ENCODE measurements around the gene PLEKHA3. TPM values are rescaled to one million over a fixed set of nuclear protein-coding genes. Genes with fewer than 3 reads are reported as not detected.
A peak's percentile ranks its signal among the peaks of the same experiment; 100 is the strongest.

PLEKHA3 gene
- total and polyA plus RNA-seq, 12 donors, result 1.8 to 96.4 (median 30.7) TPM

DNA sequence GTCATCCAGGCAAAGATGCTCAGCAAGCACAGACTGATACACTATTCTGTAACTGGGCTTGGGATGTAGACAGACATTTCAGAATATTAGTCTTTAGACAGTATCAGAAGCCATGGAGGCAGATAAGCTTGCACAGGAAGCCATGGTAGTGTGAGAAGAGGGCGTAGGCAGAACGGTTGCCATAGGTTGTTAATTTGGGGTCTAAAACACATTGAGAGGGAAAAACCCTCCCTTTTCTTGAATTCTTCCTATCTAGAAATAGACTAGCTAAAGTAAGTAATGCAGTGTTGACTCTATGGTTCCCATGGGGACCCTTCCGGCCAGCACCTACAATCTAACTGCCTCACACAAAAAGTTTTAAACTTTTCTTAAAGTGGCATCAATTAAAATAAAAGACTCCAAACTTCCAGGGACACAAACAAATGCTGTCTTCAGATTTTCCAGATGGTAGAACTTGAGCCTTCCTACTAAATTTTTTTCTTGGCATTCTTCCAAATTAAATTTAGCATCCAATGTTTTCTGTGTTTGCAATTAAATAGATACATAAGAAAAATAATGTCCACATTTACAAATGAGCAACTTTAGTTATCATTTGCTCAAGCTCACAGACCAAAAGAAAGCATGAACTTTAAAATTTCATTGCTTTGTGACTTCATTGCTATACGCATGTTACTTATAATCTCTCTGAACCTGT is 31.1 kb upstream of the PLEKHA3 start:
- 66 to 93% (median 87%) methylated on average over 4 of the region's 4 CpGs for WGBS, 4 donors
- intact Hi-C loops (cut with DNase I), result no loop called here
- TF ChIP-seq POLR2A (IDR thresholded peaks at IDR 0.05), result no peak
- TF ChIP-seq, protein P1, sequence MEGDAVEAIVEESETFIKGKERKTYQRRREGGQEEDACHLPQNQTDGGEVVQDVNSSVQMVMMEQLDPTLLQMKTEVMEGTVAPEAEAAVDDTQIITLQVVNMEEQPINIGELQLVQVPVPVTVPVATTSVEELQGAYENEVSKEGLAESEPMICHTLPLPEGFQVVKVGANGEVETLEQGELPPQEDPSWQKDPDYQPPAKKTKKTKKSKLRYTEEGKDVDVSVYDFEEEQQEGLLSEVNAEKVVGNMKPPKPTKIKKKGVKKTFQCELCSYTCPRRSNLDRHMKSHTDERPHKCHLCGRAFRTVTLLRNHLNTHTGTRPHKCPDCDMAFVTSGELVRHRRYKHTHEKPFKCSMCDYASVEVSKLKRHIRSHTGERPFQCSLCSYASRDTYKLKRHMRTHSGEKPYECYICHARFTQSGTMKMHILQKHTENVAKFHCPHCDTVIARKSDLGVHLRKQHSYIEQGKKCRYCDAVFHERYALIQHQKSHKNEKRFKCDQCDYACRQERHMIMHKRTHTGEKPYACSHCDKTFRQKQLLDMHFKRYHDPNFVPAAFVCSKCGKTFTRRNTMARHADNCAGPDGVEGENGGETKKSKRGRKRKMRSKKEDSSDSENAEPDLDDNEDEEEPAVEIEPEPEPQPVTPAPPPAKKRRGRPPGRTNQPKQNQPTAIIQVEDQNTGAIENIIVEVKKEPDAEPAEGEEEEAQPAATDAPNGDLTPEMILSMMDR (IDR thresholded peaks at IDR 0.05), result no peak
- Histone ChIP-seq H3K27ac (no peak overlapping the region), H3K36me3 (replicated peaks in 1 of 2) (peaks cover 0 to 29% of the 10 kb centered on the region in 2 donors), H3K4me3 (no peak overlapping the region), H3K9me3 (replicated peaks in 1 of 3) (no peaks in the 10 kb centered on the region), H3K27me3 (no peaks in the 10 kb centered on the region), H3K4me1 (replicated peaks in 1 of 2) (peaks cover 0 to 27% of the 10 kb centered on the region in 2 donors)
- no peak for DNase-seq

- peak overlapping the region in 4 of 5 donors; percentile 90 to 98 (median 96) for H3K27ac ChIP-seq
- intact Hi-C loops (cut with DNase I), result no loop called here
- H3K9me3 ChIP-seq (replicated peaks in 1 of 3), result no peaks in the 10 kb centered on the region
- TF ChIP-seq POLR2A (IDR thresholded peaks at IDR 0.05), result no peak
- TF ChIP-seq, protein P1 (IDR thresholded peaks at IDR 0.05), result no peak
- peak overlapping the region; percentile 47 to 81 (median 67) for H3K4me3 ChIP-seq
- H3K27me3 ChIP-seq, result no peaks in the 10 kb centered on the region
- peaks cover 0 to 21% of the 10 kb centered on the region in 2 donors for H3K36me3 ChIP-seq (replicated peaks in 1 of 2)
- peaks cover 0 to 27% of the 10 kb centered on the region in 2 donors for H3K4me1 ChIP-seq (replicated peaks in 1 of 2)
- DNase-seq, result no peak
- WGBS, 4 donors, result 7 to 13% (median 7%) methylated on average over 15 to 18 of the region's 18 CpGs
These were observed 30.3 kb upstream of the PLEKHA3 start for GRCh38 chr2:178449700-178450523.

GRCh38 chr2:178450524-178450773 is 29.8 kb upstream of the PLEKHA3 start:
- peak in 2 of 7 donors; percentile 75 for DNase-seq
- 0% methylated on average over 6 to 25 of the region's 25 CpGs for WGBS, 4 donors
- TF ChIP-seq, protein P1 (IDR thresholded peaks at IDR 0.05), result no peak
- TF ChIP-seq POLR2A (IDR thresholded peaks at IDR 0.05), result no peak
- peaks cover 0 to 16% of the 10 kb centered on the region in 2 donors for H3K36me3 ChIP-seq (replicated peaks in 1 of 2)
- H3K9me3 ChIP-seq (replicated peaks in 1 of 3), result no peaks in the 10 kb centered on the region
- peak overlapping the region; percentile 47 to 81 (median 67) for H3K4me3 ChIP-seq
- intact Hi-C loops (cut with DNase I), result no loop called here
- H3K4me1 ChIP-seq (replicated peaks in 1 of 2), result peaks cover 0 to 27% of the 10 kb centered on the region in 2 donors
- no peaks in the 10 kb centered on the region for H3K27me3 ChIP-seq
- H3K27ac ChIP-seq, result peak overlapping the region; percentile 74 to 98 (median 96)

DNA sequence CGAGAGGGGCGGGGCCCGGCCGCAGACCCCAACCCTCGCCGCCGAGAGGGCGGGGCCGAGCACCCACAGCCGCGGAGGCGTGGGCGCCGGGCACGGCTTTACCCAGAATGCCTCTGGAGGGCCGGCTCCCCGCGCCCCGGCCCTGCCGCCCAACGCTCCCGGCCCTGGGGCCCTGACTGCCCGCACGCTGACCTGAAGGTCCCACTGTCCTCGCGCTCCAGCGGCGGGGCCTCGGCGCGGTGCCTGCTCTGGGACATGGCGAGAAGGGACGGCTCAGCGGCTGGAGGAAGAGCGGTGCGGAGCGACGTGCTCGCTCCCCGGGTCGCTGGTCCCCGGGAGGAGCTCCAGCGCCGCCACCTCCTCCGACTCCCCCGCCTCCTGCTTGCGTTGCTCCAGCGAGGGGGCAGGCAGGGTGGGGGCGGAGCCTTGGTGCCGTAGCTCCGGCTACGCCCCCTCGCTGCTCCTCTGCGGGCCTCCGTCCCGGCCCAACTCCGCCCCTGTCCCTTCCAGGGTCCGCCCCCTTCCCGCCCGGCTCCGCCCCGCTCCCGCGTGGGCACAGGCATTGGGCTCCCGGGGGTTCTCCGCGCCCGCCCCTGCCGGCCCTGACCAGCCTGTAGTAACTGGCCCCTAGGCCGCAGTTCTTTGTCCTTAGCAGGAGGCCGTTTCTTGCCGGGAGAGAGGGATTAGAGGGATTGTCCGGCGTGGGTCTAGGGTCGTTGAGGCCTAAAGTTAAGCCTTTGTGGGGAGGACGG is 29.3 kb upstream of the PLEKHA3 start, which contains the start of the genes PJVK and PRKRA:
PJVK (plus strand) TSS at position 605 of the 752 bp plus-strand sequence. CDS start 2,032 bp downstream, outside the sequence.
PRKRA (minus strand) TSS at position 402 of the 752 bp plus-strand sequence; CDS start at position 257, 145 bp downstream.
- peaks cover 0 to 27% of the 10 kb centered on the region in 2 donors for H3K4me1 ChIP-seq (replicated peaks in 1 of 2)
- peak within 1 kb of the TSS; percentile 47 to 81 (median 67) for H3K4me3 ChIP-seq
- DNase-seq, result peak; percentile 97 to 99 (median 98)
- no peaks in the 10 kb centered on the region for H3K27me3 ChIP-seq
- peaks cover 0 to 11% of the 10 kb centered on the region in 2 donors for H3K36me3 ChIP-seq (replicated peaks in 1 of 2)
- peak within 1 kb of the TSS; percentile 90 to 98 (median 96) for H3K27ac ChIP-seq
- WGBS, 4 donors, result 0 to 6% (median 1%) methylated on average over 5 to 76 of the region's 76 CpGs
- H3K9me3 ChIP-seq (replicated peaks in 1 of 3), result no peaks in the 10 kb centered on the region
- intact Hi-C loops (cut with DNase I), result no loop called here
- TF ChIP-seq, protein P1 (IDR thresholded peaks at IDR 0.05), result peak in 2 of 6 experiments; percentile 2 to 25
- peak; percentile 78 to 93 for TF ChIP-seq POLR2A (IDR thresholded peaks at IDR 0.05)
